Lung (tissue), 12 donors: Measurements from ENCODE around the gene CAPN11. TPM values are rescaled to one million over a fixed set of nuclear protein-coding genes. Genes with fewer than 3 reads are reported as not detected.
"Not testable (repeated sequence)": the region's sequence is repeated elsewhere in the genome, so short reads cannot be mapped to it uniquely, and the experiment has no call there.

ENCODE experiments used
- ATAC-seq: fragments of 200-7000 bp; cut with Tn5 transposase; one replicate; pipeline ENCODE4 v1.9.1; 2020; ENCODE audit warnings: moderate number of reproducible peaks; ENCODE audit not compliant: insufficient read depth, low FRiP score
- DNase-seq, 3 donors: peaks; one replicate each; pipeline ENCODE4 v3.0.0-alpha.2; 2013 to 2017
- H3K27ac ChIP-seq, 2 donors: one replicate each; pipeline ENCODE4 v1.5.1; 2013; ENCODE audit warnings: mild to moderate bottlenecking in 2 of 2, moderate library complexity in 2 of 2, control low read depth in 1 of 2, inconsistent platforms in 1 of 2, low read depth in 1 of 2, low read length in 1 of 2
- H3K27me3 ChIP-seq, 3 donors: one replicate each; pipeline ENCODE4 v1.5.1; 2013; ENCODE audit warnings: low read length in 2 of 3; ENCODE audit not compliant: control insufficient read depth in 3 of 3, insufficient read depth in 3 of 3
- H3K36me3 ChIP-seq, 4 donors: one replicate each; pipeline ENCODE4 v1.5.1; 2013; ENCODE audit warnings: low read length in 4 of 4, mild to moderate bottlenecking in 1 of 4, moderate library complexity in 1 of 4; ENCODE audit not compliant: control insufficient read depth in 4 of 4, insufficient read depth in 4 of 4
- H3K4me1 ChIP-seq, 5 donors: one replicate each; pipeline ENCODE4 v1.5.1; 2013; ENCODE audit warnings: low read length in 5 of 5, mild to moderate bottlenecking in 2 of 5, moderate library complexity in 1 of 5; ENCODE audit not compliant: control insufficient read depth in 5 of 5, insufficient read depth in 5 of 5
- H3K4me3 ChIP-seq: one replicate; pipeline ENCODE4 v1.5.1; 2013; ENCODE audit warnings: mild to moderate bottlenecking, control low read depth, moderate library complexity
- H3K9ac ChIP-seq, 2 donors: one replicate each; pipeline ENCODE4 v1.5.1; 2013; ENCODE audit warnings: low read length in 2 of 2, control low read depth in 1 of 2; ENCODE audit not compliant: insufficient read depth in 1 of 2
- H3K9me3 ChIP-seq, 4 donors: one replicate each; pipeline ENCODE4 v1.5.1; 2013; ENCODE audit warnings: low read length in 3 of 4, mild to moderate bottlenecking in 1 of 4, moderate library complexity in 1 of 4; ENCODE audit not compliant: control insufficient read depth in 4 of 4, insufficient read depth in 3 of 4
- WGBS, 2 donors: extraction: QIAGEN DNeasy Blood & Tissue Kit; methylation state at CpG; one replicate each; pipeline ENCODE4 v1.1.7; 2013; 5-methylcytosine and 5-hydroxymethylcytosine counted together
- polyA plus RNA-seq, 2 donors: library from polyadenylated mRNA; stranded (reverse); fragments of 200-250 nt; gene quantifications; one replicate each; pipeline ENCODE4 v1.2.1, GENCODE V29; 2013
- total RNA-seq, 2 donors: library from RNA; depleted of rRNA in 1 of 2; stranded (reverse); fragments of >200 nt in 1 of 2; gene quantifications; one replicate each; pipeline ENCODE4 v1.2.1, GENCODE V29; 2014 to 2021
- TF ChIP-seq, protein P1 (sequence below): IDR thresholded peaks from 2 replicates; pipeline ENCODE4 v1.5.1; 2012; ENCODE audit warnings: mild to moderate bottlenecking; ENCODE audit errors: control extremely low read depth, extremely low read depth
- donor health status: control.
- donor health status: control.
- donor health status: Bipolar disorder and iron deficiency.
- donor health status: healthy.
- donor health status: DM: yes; HTN: yes; CAD: no.

Gene CAPN11
- total and polyA plus RNA-seq, 4 donors = 0.07 to 0.30 (median 0.15) TPM; not detected in 1

DNA sequence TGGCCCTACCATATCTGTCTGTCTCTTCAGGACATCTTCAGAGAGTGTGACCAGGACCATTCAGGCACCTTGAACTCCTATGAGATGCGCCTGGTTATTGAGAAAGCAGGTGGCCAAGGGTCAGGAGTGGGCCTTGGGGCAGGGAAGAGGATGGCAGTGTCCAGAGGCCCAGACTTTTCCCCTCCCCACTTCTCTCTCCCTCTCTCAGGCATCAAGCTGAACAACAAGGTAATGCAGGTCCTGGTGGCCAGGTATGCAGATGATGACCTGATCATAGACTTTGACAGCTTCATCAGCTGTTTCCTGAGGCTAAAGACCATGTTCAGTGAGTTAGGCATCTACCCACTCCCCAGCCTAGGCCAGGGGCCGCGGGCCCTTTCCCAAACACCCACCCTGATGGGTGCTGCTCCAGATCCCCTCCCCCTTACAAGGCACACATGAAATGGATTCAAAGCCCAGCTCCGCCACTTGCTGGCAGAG, 24.3 kb downstream of the CAPN11 start:
- Histone ChIP-seq H3K4me3 (no peak overlapping the region), H3K9me3 (no peaks in the 10 kb centered on the region), H3K27me3 (no peaks in the 10 kb centered on the region), H3K9ac (no peak overlapping the region), H3K4me1 (peaks cover 0 to 4% (median 0%) of the 10 kb centered on the region in 5 donors), H3K36me3 (no peaks in the 10 kb centered on the region), H3K27ac (no peak overlapping the region)
- ATAC-seq (no peak), DNase-seq (no peak)
- WGBS, 2 donors = 97 to 98% methylated on average over 4 of the region's 4 CpGs
- TF ChIP-seq, protein P1, sequence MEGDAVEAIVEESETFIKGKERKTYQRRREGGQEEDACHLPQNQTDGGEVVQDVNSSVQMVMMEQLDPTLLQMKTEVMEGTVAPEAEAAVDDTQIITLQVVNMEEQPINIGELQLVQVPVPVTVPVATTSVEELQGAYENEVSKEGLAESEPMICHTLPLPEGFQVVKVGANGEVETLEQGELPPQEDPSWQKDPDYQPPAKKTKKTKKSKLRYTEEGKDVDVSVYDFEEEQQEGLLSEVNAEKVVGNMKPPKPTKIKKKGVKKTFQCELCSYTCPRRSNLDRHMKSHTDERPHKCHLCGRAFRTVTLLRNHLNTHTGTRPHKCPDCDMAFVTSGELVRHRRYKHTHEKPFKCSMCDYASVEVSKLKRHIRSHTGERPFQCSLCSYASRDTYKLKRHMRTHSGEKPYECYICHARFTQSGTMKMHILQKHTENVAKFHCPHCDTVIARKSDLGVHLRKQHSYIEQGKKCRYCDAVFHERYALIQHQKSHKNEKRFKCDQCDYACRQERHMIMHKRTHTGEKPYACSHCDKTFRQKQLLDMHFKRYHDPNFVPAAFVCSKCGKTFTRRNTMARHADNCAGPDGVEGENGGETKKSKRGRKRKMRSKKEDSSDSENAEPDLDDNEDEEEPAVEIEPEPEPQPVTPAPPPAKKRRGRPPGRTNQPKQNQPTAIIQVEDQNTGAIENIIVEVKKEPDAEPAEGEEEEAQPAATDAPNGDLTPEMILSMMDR = no peak

DNA sequence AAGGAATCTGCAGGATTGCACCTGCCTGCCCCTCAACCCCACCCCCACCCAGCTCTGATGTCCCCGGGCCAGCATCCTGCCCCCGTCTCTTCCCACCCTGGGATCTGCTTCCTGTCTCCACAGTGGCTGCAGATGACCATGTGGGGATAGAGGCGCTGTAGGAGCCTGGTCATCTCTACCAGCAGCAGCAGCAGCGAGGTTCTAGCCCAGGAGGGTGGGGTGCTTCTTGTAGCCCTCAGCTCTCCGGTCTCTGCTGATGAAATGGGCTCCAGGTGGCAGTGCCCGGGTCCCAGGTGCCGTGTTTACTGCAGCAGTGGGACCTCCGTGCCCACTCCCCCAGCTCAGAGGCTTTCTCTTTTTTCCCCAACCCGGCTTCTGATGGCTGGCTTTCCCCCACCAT, 25.2 kb downstream of the CAPN11 start:
- no peak for DNase-seq

DNA sequence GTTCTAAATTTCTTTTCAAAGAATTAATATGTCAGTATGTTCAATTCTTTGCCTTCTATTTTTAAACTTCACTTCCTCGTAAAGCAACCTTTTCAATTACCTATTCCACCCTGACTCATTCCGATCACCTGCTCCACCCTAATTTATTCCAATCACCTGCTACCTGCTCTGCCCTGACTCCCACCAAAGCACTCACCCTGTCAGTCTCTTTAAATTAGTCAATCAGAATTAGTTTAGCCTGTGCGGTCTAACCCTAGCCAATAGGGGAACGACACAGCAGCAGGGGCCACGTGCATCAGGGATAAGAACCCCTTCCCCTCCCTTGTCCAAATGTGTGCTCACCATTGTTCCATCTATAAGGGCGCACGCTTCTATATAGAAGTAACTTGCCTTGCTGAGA, 26.7 kb downstream of the CAPN11 start:
- DNase-seq, H3K9ac ChIP-seq, H3K4me1 ChIP-seq, H3K9me3 ChIP-seq, H3K27me3 ChIP-seq, H3K27ac ChIP-seq, H3K4me3 ChIP-seq, ATAC-seq, H3K36me3 ChIP-seq: not testable (repeated sequence)
- WGBS, 2 donors = 84 to 91% methylated on average over 7 of the region's 7 CpGs

More for the DNA sequence above, 25.2 kb downstream of the CAPN11 start:
- H3K36me3 ChIP-seq = no peaks in the 10 kb centered on the region
- H3K9me3 ChIP-seq = no peaks in the 10 kb centered on the region
- H3K9ac ChIP-seq = no peak overlapping the region
- 82 to 83% methylated on average over 8 to 9 of the region's 9 CpGs for WGBS, 2 donors
- TF ChIP-seq, protein P1 = no peak
- H3K4me1 ChIP-seq = peaks cover 0 to 4% (median 0%) of the 10 kb centered on the region in 5 donors
- H3K27me3 ChIP-seq = no peaks in the 10 kb centered on the region
- ATAC-seq = no peak
- H3K4me3 ChIP-seq = no peak overlapping the region
- no peak overlapping the region for H3K27ac ChIP-seq

DNA sequence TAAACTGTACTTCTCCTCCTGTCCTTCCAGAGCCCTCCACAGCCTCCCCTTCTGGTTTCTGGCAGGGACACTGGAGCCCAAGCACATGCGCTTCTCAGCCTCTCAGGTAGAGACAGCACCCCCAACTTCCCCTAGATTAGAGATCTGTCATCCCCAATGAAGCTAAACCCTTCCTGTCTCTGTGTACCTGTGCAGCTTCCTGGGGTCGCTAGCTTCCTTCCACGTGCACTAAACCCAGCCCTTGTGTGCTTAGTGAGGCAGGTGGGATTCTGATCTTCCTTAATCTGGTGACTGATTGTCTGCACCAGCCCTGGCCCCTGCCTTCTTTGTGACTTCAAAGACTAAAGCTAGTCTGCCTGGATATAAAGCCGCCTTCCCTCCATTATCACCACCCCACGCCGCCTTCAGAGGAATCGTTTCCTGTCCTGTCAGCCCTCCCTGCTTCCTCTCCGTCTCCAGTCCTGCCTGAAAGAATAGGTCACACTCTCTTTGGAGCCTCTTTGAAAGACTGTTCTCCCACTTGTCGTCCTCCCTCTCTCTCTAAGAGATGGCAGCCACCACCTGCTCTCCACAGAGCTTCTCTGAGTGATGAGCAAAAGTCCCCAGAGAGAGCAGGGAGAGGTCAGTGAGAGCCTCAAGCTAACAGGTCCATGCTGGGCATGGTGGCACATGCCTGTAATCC, 27.5 kb downstream of the CAPN11 start:
- Histone ChIP-seq H3K27ac (no peak overlapping the region), H3K9ac (no peak overlapping the region), H3K27me3 (no peaks in the 10 kb centered on the region), H3K36me3 (no peaks in the 10 kb centered on the region), H3K9me3 (no peaks in the 10 kb centered on the region), H3K4me3 (no peak overlapping the region), H3K4me1 (peaks cover 0 to 4% (median 0%) of the 10 kb centered on the region in 5 donors)
- 32 to 37% methylated on average over 9 of the region's 9 CpGs for WGBS, 2 donors
- TF ChIP-seq, protein P1 = no peak
- ATAC-seq (no peak), DNase-seq (no peak)
